DND-41 (cell line): Measurements from ENCODE around the gene PDXK.

Source experiments
- ATAC-seq: fragments of 200-7000 bp; cut with Tn5 transposase; 3 replicates; pipeline ENCODE4 v1.9.1; 2021; ENCODE audit warnings: low read depth; ENCODE audit not compliant: insufficient read depth
- DNase-seq: peaks from one replicate; pipeline ENCODE4 v3.0.0-alpha.2; 2020
- H2AFZ ChIP-seq: 2 replicates; pipeline ENCODE4 v1.6.0; 2012; ENCODE audit warnings: low read depth, low read length
- H3K27ac ChIP-seq: 2 replicates; pipeline ENCODE4 v1.5.1; 2012; ENCODE audit warnings: low read length, inconsistent platforms
- H3K27me3 ChIP-seq: fragments of 200-600 bp; sonication (generic); 2 replicates; pipeline ENCODE4 v1.6.0; 2012; ENCODE audit warnings: low read length, mild to moderate bottlenecking, inconsistent platforms; ENCODE audit not compliant: insufficient read depth, poor library complexity
- H3K36me3 ChIP-seq: 2 replicates; pipeline ENCODE4 v1.5.1; 2012; ENCODE audit warnings: low read length, inconsistent platforms; ENCODE audit not compliant: insufficient read depth
- H3K4me1 ChIP-seq: 2 replicates; pipeline ENCODE4 v1.5.1; 2012; ENCODE audit warnings: mild to moderate bottlenecking, low read length; ENCODE audit not compliant: insufficient read depth
- H3K4me2 ChIP-seq: 2 replicates; pipeline ENCODE4 v1.6.0; 2012; ENCODE audit warnings: mild to moderate bottlenecking, moderate library complexity, low read length, inconsistent platforms; ENCODE audit not compliant: insufficient read depth
- H3K4me3 ChIP-seq, 2 experiments: fragments of 200-600 bp in 1 of 2; shearing (Covaris generic) in 1 of 2; 2 replicates each; pipeline ENCODE4 v1.5.1; 2012 to 2016; ENCODE audit warnings: inconsistent platforms in 2 of 2, low read length in 2 of 2, mild to moderate bottlenecking in 2 of 2, low read depth in 1 of 2, moderate library complexity in 1 of 2
- H3K79me2 ChIP-seq: 2 replicates; pipeline ENCODE4 v1.6.0; 2012; ENCODE audit warnings: low read length, inconsistent platforms; ENCODE audit not compliant: insufficient read depth
- H3K9ac ChIP-seq: 2 replicates; pipeline ENCODE4 v1.6.0; 2012; ENCODE audit warnings: low read depth, mild to moderate bottlenecking, inconsistent platforms, low read length, moderate library complexity
- H3K9me3 ChIP-seq: 2 replicates; pipeline ENCODE4 v1.5.1; 2012; ENCODE audit warnings: low read length, moderate library complexity, mild to moderate bottlenecking, inconsistent platforms; ENCODE audit not compliant: insufficient read depth, severe bottlenecking
- H4K20me1 ChIP-seq: 2 replicates; pipeline ENCODE4 v1.6.0; 2012; ENCODE audit warnings: low read length; ENCODE audit not compliant: insufficient read depth
- CTCF ChIP-seq: IDR thresholded peaks from 2 replicates; pipeline ENCODE4 v1.5.1; 2012; ENCODE audit warnings: borderline replicate concordance, low read length, moderate library complexity, mild to moderate bottlenecking; ENCODE audit not compliant: poor library complexity, severe bottlenecking; ENCODE audit errors: extremely low read depth
- EZH2 ChIP-seq: IDR thresholded peaks from 3 replicates; pipeline ENCODE4 v1.6.1; 2012; ENCODE audit warnings: borderline replicate concordance, low read depth, mild to moderate bottlenecking, moderate library complexity, low read length, inconsistent platforms; ENCODE audit not compliant: severe bottlenecking

PDXK gene

GRCh38 chr21:43702785-43703034 is 16.2 kb upstream of the PDXK start:
- Histone ChIP-seq H4K20me1 (no peaks in the 10 kb centered on the region), H3K9ac (no peak overlapping the region), H3K27ac (no peak overlapping the region), H3K79me2 (no peaks in the 10 kb centered on the region), H3K36me3 (no peaks in the 10 kb centered on the region), H3K4me3 (no peak overlapping the region), H3K4me1 (no peaks in the 10 kb centered on the region), H3K27me3 (no peaks in the 10 kb centered on the region), H3K9me3 (no peaks in the 10 kb centered on the region), H2AFZ (no peak overlapping the region), H3K4me2 (no peak overlapping the region)
- ATAC-seq (no peak), DNase-seq (no peak)
- TF ChIP-seq EZH2: no peak
- no peak for TF ChIP-seq CTCF

- Histone ChIP-seq H3K4me3 (no peak overlapping the region), H4K20me1 (no peaks in the 10 kb centered on the region), H3K4me1 (no peaks in the 10 kb centered on the region), H3K9ac (no peak overlapping the region), H3K27me3 (no peaks in the 10 kb centered on the region), H2AFZ (no peak overlapping the region), H3K36me3 (no peaks in the 10 kb centered on the region), H3K9me3 (no peaks in the 10 kb centered on the region), H3K79me2 (no peaks in the 10 kb centered on the region), H3K27ac (no peak overlapping the region), H3K4me2 (no peak overlapping the region)
- TF ChIP-seq EZH2 (no peak), CTCF (no peak)
- ATAC-seq (no peak), DNase-seq (no peak)
These were observed 15.7 kb upstream of the PDXK start for GRCh38 chr21:43703035-43703880.

GRCh38 chr21:43707462-43707861 is 11.5 kb upstream of the PDXK start:
- H3K36me3 ChIP-seq: no peaks in the 10 kb centered on the region
- H3K9me3 ChIP-seq: no peaks in the 10 kb centered on the region
- DNase-seq (no peak), ATAC-seq (no peak)
- no peak overlapping the region for H3K4me3 ChIP-seq
- no peaks in the 10 kb centered on the region for H3K4me1 ChIP-seq
- TF ChIP-seq EZH2 (no peak), CTCF (no peak)
- H3K4me2 ChIP-seq: no peak overlapping the region
- H3K27me3 ChIP-seq: no peaks in the 10 kb centered on the region
- no peak overlapping the region for H3K27ac ChIP-seq
- no peaks in the 10 kb centered on the region for H3K79me2 ChIP-seq
- H4K20me1 ChIP-seq: no peaks in the 10 kb centered on the region
- H3K9ac ChIP-seq: no peak overlapping the region
- H2AFZ ChIP-seq: no peak overlapping the region
